Activated CD4-positive, alpha-beta T cell treated with anti-CD3 and anti-CD28 coated beads, Interleukin-2, amount 50 U/mL, for 24 hours (primary cell): ENCODE measurements around the gene ANGPTL2.
"Not testable (repeated sequence)": the region's sequence is repeated elsewhere in the genome, so short reads cannot be mapped to it uniquely, and the experiment has no call there.

Source experiments
- DNase-seq, 2 donors: peaks; one replicate each; pipeline ENCODE4 v3.0.0-alpha.2; 2020; ENCODE audit warnings: low read depth in 1 of 2, low spot score in 1 of 2

ANGPTL2 gene

GRCh38 chr9:127122176-127123063, at the start of gene ANGPTL2:
Gene ANGPTL2, minus strand, starts transcription at chr9:127122635. Its CDS starts 13,904 bp downstream, at chr9:127108731.
- no peak for DNase-seq

- not testable (repeated sequence) for DNase-seq
Measured at GRCh38 chr9:127171348-127171747, 48.9 kb upstream of the ANGPTL2 start.

GRCh38 chr9:127170652-127171051, 48.2 kb upstream of the ANGPTL2 start:
- DNase-seq, result no peak

- no peak for DNase-seq
Measured at GRCh38 chr9:127170103-127170502, 47.7 kb upstream of the ANGPTL2 start.

- DNase-seq, result no peak
Measured at GRCh38 chr9:127169575-127169883, 47.1 kb upstream of the ANGPTL2 start.

- DNase-seq, result no peak
Measured at GRCh38 chr9:127168756-127169574, 46.5 kb upstream of the ANGPTL2 start.

- no peak for DNase-seq
Measured at GRCh38 chr9:127167560-127168326, 45.3 kb upstream of the ANGPTL2 start.

- DNase-seq, result no peak
Measured at GRCh38 chr9:127166651-127167524, 44.5 kb upstream of the ANGPTL2 start.

- DNase-seq, result no peak
Measured at GRCh38 chr9:127166111-127166510, 43.7 kb upstream of the ANGPTL2 start.

GRCh38 chr9:127165116-127165515, 42.7 kb upstream of the ANGPTL2 start:
- DNase-seq, result no peak

- no peak for DNase-seq
Measured at GRCh38 chr9:127163409-127163808, 41.0 kb upstream of the ANGPTL2 start.

GRCh38 chr9:127162864-127163365, 40.5 kb upstream of the ANGPTL2 start:
- no peak for DNase-seq

GRCh38 chr9:127162046-127162863, 39.8 kb upstream of the ANGPTL2 start:
- no peak for DNase-seq

- no peak for DNase-seq
Measured at GRCh38 chr9:127161081-127161624, 38.7 kb upstream of the ANGPTL2 start.

GRCh38 chr9:127159949-127160610, 37.6 kb upstream of the ANGPTL2 start:
- DNase-seq, result no peak

- DNase-seq, result no peak
Measured at GRCh38 chr9:127159325-127159801, 36.9 kb upstream of the ANGPTL2 start.

- DNase-seq, result no peak
Measured at GRCh38 chr9:127158786-127159324, 36.4 kb upstream of the ANGPTL2 start.

GRCh38 chr9:127155314-127155960, 33.0 kb upstream of the ANGPTL2 start:
- no peak for DNase-seq
